Liver (tissue), 9 donors: Measurements from ENCODE around the gene TOR1AIP2. TPM values are rescaled to one million over a fixed set of nuclear protein-coding genes. Genes with fewer than 3 reads are reported as not detected.
"Not testable (repeated sequence)": the region's sequence is repeated elsewhere in the genome, so short reads cannot be mapped to it uniquely, and the experiment has no call there.

Experiments used
- DNase-seq: peaks from one replicate; pipeline ENCODE4 v3.0.0-alpha.2; 2017; ENCODE audit warnings: low spot score
- H3K27ac ChIP-seq, 2 donors: one replicate each; pipeline ENCODE4 v1.7.0; 2013; ENCODE audit warnings: inconsistent platforms in 2 of 2, low read length in 2 of 2, control low read depth in 1 of 2, low read depth in 1 of 2, mild to moderate bottlenecking in 1 of 2
- H3K27me3 ChIP-seq, 4 donors: one replicate each; pipeline versions ENCODE4 v1.6.1 to v1.7.0; 2013; ENCODE audit warnings: low read length in 3 of 4, inconsistent platforms in 1 of 4, mild to moderate bottlenecking in 1 of 4, moderate library complexity in 1 of 4; ENCODE audit not compliant: control insufficient read depth in 4 of 4, insufficient read depth in 4 of 4
- H3K36me3 ChIP-seq, 4 donors: one replicate each; pipeline versions ENCODE4 v1.6.1 to v1.7.0; 2013; ENCODE audit warnings: low read length in 3 of 4, mild to moderate bottlenecking in 3 of 4, low read depth in 1 of 4, moderate library complexity in 1 of 4; ENCODE audit not compliant: control insufficient read depth in 4 of 4, insufficient read depth in 3 of 4
- H3K4me1 ChIP-seq, 4 donors: one replicate each; pipeline versions ENCODE4 v1.6.1 to v1.7.0; 2013; ENCODE audit warnings: low read length in 3 of 4, mild to moderate bottlenecking in 3 of 4, moderate library complexity in 1 of 4; ENCODE audit not compliant: control insufficient read depth in 4 of 4, insufficient read depth in 4 of 4
- H3K4me3 ChIP-seq, 3 donors: one replicate each; pipeline versions ENCODE4 v1.6.1 to v1.7.0; 2013; ENCODE audit warnings: low read length in 3 of 3, control low read depth in 1 of 3, low read depth in 1 of 3, mild to moderate bottlenecking in 1 of 3
- H3K9ac ChIP-seq, 2 donors: one replicate each; pipeline ENCODE4 v1.7.0; 2013; ENCODE audit warnings: low read length in 2 of 2, mild to moderate bottlenecking in 2 of 2, moderate library complexity in 2 of 2, control low read depth in 1 of 2, low read depth in 1 of 2
- H3K9me3 ChIP-seq, 4 donors: one replicate each; pipeline versions ENCODE4 v1.6.1 to v1.7.0; 2013; ENCODE audit warnings: low read length in 3 of 4; ENCODE audit not compliant: control insufficient read depth in 4 of 4
- ATF3 ChIP-seq: IDR thresholded peaks from 2 replicates; pipeline ENCODE4 v1.6.1; 2016; ENCODE audit warnings: antibody characterized with exemption
- CTCF ChIP-seq: fragments of 150-350 bp; IDR thresholded peaks from 2 replicates; pipeline ENCODE4 v1.5.1; 2017; ENCODE audit warnings: improper control_type of control experiment, low read depth, low read length; ENCODE audit not compliant: missing input control
- GABPA ChIP-seq, 2 donors: IDR thresholded peaks in 1 of 2; conservative IDR thresholded peaks in 1 of 2; 2 replicates each; pipeline ENCODE4 v1.6.1; 2016; ENCODE audit warnings: antibody characterized with exemption in 2 of 2, mild to moderate bottlenecking in 1 of 2, moderate library complexity in 1 of 2
- HNF4A ChIP-seq, 2 donors: conservative IDR thresholded peaks; 2 replicates each; pipeline ENCODE4 v1.6.1; 2016; ENCODE audit warnings: antibody characterized with exemption in 2 of 2, mild to moderate bottlenecking in 2 of 2
- HNF4G ChIP-seq: IDR thresholded peaks from 2 replicates; pipeline ENCODE4 v1.6.1; 2016; ENCODE audit warnings: antibody characterized with exemption
- JUND ChIP-seq, 2 donors: IDR thresholded peaks; 2 replicates each; pipeline ENCODE4 v1.6.1; 2016; ENCODE audit warnings: antibody characterized with exemption in 2 of 2
- SP1 ChIP-seq: IDR thresholded peaks from 2 replicates; pipeline ENCODE4 v1.6.1; 2018; ENCODE audit warnings: antibody characterized with exemption, mild to moderate bottlenecking
- TAF1 ChIP-seq: conservative IDR thresholded peaks from 2 replicates; pipeline ENCODE4 v1.6.1; 2016; ENCODE audit warnings: antibody characterized with exemption, mild to moderate bottlenecking
- WGBS: extraction: QIAGEN DNeasy Blood & Tissue Kit; methylation state at CpG from one replicate; pipeline ENCODE4 v1.1.7; 2013; 5-methylcytosine and 5-hydroxymethylcytosine counted together
- polyA plus RNA-seq, 2 donors: library from polyadenylated mRNA; stranded (reverse) in 1 of 2; unstranded in 1 of 2; fragments of 200-250 nt in 1 of 2; fragments of >200 nt in 1 of 2; fragmentation: Nextera tagmentation in 1 of 2; extraction: Ambion mirVana in 1 of 2; gene quantifications; one replicate each; pipeline versions ENCODE4 v1.2.1 to v1.2.3, GENCODE V29; 2013 to 2015
- total RNA-seq, 2 donors: library from RNA; depleted of rRNA; stranded (reverse); fragments of >200 nt; gene quantifications; one replicate each; pipeline ENCODE4 v1.2.3, GENCODE V29; 2014
- TF ChIP-seq, protein P1 (sequence below): IDR thresholded peaks from 2 replicates; pipeline ENCODE4 v1.6.1; 2016; ENCODE audit warnings: antibody characterized with exemption, mild to moderate bottlenecking
- TF ChIP-seq, protein P2 (sequence below): IDR thresholded peaks from 2 replicates; pipeline ENCODE4 v1.6.1; 2016; ENCODE audit warnings: antibody characterized with exemption
- donor health status: healthy.
- donor health status: healthy.
- donor health status: healthy.
- donor health status: healthy.
- donor health status: healthy.

TOR1AIP2 gene
- total and polyA plus RNA-seq, 4 donors, result 12.7 to 124 (median 38.6) TPM

DNA sequence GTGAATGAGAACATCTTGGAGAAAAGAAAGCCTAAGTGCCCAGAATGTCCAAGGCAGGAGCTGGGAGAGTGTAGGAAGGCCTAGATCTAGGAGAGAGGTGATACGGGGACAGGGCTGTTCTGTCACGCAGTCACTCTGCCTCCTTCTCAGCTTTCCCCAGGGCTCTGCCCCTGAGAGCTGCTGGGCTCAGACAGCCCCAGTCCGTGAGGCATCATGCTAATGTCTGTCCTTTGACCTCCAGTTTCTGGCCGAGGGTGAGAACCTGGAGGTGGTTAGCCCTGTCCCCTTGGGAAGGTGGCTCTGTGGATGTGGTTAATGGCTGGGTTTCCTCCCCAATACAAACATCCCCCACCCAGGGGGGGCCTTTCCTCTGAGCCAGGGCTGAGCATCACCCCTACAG is 71.3 kb downstream of the TOR1AIP2 start (continued):
- TF ChIP-seq, protein P1, sequence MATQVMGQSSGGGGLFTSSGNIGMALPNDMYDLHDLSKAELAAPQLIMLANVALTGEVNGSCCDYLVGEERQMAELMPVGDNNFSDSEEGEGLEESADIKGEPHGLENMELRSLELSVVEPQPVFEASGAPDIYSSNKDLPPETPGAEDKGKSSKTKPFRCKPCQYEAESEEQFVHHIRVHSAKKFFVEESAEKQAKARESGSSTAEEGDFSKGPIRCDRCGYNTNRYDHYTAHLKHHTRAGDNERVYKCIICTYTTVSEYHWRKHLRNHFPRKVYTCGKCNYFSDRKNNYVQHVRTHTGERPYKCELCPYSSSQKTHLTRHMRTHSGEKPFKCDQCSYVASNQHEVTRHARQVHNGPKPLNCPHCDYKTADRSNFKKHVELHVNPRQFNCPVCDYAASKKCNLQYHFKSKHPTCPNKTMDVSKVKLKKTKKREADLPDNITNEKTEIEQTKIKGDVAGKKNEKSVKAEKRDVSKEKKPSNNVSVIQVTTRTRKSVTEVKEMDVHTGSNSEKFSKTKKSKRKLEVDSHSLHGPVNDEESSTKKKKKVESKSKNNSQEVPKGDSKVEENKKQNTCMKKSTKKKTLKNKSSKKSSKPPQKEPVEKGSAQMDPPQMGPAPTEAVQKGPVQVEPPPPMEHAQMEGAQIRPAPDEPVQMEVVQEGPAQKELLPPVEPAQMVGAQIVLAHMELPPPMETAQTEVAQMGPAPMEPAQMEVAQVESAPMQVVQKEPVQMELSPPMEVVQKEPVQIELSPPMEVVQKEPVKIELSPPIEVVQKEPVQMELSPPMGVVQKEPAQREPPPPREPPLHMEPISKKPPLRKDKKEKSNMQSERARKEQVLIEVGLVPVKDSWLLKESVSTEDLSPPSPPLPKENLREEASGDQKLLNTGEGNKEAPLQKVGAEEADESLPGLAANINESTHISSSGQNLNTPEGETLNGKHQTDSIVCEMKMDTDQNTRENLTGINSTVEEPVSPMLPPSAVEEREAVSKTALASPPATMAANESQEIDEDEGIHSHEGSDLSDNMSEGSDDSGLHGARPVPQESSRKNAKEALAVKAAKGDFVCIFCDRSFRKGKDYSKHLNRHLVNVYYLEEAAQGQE, result no peak
- no peak for TF ChIP-seq SP1

DNA sequence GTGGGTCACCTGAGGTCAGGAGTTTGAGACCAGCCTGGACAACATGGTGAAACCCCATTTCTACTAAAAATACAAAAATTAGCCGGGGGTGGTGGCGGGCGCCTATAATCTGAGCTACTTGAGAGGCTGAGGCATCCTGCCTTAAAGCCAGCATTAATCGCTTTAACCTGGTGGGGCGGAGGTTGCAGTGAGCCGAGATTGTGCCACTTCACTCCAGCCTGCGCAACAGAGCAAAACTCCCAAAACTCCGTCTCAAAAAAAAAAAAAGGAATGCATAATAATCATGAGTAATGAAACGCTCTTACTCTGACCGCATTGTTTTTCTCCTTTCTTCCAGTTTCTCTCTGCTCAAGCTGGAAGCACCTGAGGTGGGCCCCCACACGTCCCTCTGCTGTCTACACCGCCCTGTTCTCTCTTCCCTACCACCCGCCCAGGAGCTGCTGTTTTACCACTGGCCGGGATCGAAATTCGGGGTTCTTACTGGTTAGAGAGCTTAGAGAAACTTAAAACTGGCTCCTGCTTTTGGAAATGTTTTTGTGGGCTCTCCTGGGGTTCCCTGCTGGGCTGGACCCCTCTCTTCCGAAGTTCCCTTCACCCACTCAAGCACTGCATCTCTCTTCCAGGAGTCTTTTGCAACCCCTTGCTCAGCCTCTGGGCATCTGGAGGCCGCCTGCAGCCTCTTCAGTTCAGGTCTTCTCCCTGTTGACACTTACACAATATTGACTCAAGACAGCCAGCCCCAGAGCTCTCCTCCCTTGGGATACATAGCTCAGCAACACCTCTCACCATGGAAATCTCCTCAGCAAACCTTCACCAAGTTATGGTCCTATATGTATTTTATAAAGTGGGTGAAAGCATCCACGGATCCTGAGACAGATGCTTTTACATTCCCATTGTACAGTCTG is 72.1 kb downstream of the TOR1AIP2 start:
- H3K36me3 ChIP-seq, result no peaks in the 10 kb centered on the region
- H3K4me1 ChIP-seq, result peaks cover 0 to 4% (median 0%) of the 10 kb centered on the region in 4 donors
- H3K9ac ChIP-seq, result no peak overlapping the region
- no peaks in the 10 kb centered on the region for H3K27me3 ChIP-seq
- H3K27ac ChIP-seq, result no peak overlapping the region
- DNase-seq, result no peak
- no peak overlapping the region for H3K4me3 ChIP-seq
- H3K9me3 ChIP-seq, result no peaks in the 10 kb centered on the region
- TF ChIP-seq, protein P2, sequence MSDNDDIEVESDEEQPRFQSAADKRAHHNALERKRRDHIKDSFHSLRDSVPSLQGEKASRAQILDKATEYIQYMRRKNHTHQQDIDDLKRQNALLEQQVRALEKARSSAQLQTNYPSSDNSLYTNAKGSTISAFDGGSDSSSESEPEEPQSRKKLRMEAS, result no peak
- TF ChIP-seq CTCF, result no peak
- TF ChIP-seq HNF4G, result no peak
- TF ChIP-seq HNF4A (conservative IDR thresholded peaks at IDR 0.05), result no peak
- no peak for TF ChIP-seq GABPA (IDR thresholded peaks at IDR 0.05 in 1 of 2, conservative IDR thresholded peaks at IDR 0.05 in 1 of 2)
- TF ChIP-seq ATF3, result no peak
- no peak for TF ChIP-seq TAF1
- no peak for TF ChIP-seq JUND (IDR thresholded peaks at IDR 0.05)
- WGBS, result 92% methylated on average over 19 of the region's 19 CpGs

DNA sequence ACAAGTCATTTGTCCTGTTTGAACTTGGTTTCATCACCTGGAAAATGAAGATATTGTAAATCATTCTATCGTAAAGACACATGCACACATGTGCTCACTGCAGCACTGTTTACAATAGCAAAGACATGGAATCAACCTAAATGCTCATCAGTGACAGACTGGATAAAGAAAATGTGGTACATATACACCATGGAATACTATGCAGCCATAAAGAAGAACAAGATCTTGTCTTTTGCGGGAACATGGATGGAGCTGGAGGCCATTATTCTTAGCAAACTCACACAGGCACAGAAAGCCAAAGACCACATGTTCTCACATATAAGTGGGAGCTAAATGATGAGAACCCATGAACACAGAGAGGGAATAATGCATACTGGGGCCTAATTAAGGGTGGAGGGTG is 73.2 kb downstream of the TOR1AIP2 start:
- H3K4me1 ChIP-seq, H3K36me3 ChIP-seq, H3K9ac ChIP-seq, H3K27ac ChIP-seq, DNase-seq, H3K4me3 ChIP-seq, H3K9me3 ChIP-seq, H3K27me3 ChIP-seq: not testable (repeated sequence)
- WGBS, result 95% methylated on average over 2 of the region's 2 CpGs
